Stomach (tissue), 4 donors: ENCODE measurements around the gene MTHFD2.

ENCODE experiments used
- EP300 ChIP-seq: sonication (generic); formaldehyde crosslinking; IDR thresholded peaks from one replicate; pipeline ENCODE4 v1.6.1; 2017; ENCODE audit warnings: antibody characterized with exemption
- POLR2AphosphoS5 ChIP-seq, 3 donors: sonication (generic); formaldehyde crosslinking; IDR thresholded peaks; one replicate each; pipeline ENCODE4 v1.6.1; 2016; ENCODE audit warnings: antibody characterized with exemption in 3 of 3
- TF ChIP-seq, protein P1 (sequence below), 7 experiments: fragments of 450-650 bp in 4 of 7; fragments of 200-600 bp in 3 of 7; sonication (generic) in 3 of 7; IDR thresholded peaks; one replicate each; pipeline ENCODE4 v1.5.1; 2016 to 2019; ENCODE audit warnings: antibody characterized with exemption in 7 of 7, control low read depth in 2 of 7, mild to moderate bottlenecking in 1 of 7

DNA sequence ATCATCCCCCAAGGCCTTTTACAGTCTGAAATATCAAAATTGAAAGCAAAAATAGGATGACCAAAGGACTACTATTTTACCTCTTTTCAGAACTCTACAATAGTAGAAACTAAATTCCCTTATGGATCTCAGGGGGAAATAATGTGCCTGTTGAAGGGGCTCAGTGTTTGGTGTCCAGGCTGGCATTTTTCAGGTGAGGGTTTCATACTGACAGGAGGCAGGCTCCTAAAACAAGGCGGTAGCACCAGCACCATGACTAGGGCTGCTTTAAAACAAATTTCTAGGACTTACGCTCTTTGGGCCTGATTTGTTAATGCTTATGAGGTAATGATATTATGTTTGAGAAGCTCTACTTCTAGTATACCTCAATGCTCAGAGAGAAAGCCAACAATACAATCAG, 45.5 kb upstream of the MTHFD2 start:
- TF ChIP-seq POLR2AphosphoS5 (IDR thresholded peaks at IDR 0.05): no peak
- no peak for TF ChIP-seq EP300
- TF ChIP-seq, protein P1, sequence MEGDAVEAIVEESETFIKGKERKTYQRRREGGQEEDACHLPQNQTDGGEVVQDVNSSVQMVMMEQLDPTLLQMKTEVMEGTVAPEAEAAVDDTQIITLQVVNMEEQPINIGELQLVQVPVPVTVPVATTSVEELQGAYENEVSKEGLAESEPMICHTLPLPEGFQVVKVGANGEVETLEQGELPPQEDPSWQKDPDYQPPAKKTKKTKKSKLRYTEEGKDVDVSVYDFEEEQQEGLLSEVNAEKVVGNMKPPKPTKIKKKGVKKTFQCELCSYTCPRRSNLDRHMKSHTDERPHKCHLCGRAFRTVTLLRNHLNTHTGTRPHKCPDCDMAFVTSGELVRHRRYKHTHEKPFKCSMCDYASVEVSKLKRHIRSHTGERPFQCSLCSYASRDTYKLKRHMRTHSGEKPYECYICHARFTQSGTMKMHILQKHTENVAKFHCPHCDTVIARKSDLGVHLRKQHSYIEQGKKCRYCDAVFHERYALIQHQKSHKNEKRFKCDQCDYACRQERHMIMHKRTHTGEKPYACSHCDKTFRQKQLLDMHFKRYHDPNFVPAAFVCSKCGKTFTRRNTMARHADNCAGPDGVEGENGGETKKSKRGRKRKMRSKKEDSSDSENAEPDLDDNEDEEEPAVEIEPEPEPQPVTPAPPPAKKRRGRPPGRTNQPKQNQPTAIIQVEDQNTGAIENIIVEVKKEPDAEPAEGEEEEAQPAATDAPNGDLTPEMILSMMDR (IDR thresholded peaks at IDR 0.05): no peak
